T-helper 1 cell treated with Interleukin-12 subunit alpha and Interleukin-12 subunit beta and Interleukin-4 antibody, amounts not matched to agents 30 ng/mL and 1 ng/mL, for 36 hours (primary cell): ENCODE results near the gene RAD51B. TPM values are rescaled to one million over a fixed set of nuclear protein-coding genes. Genes with fewer than 3 reads are reported as not detected.

Source experiments
- intact Hi-C: fragments of 100-400 bp; cut with micrococcal nuclease; formaldehyde crosslinking; loops from one replicate; pipeline ENCODE4 v1.15.1; 2024
- total RNA-seq: library from RNA; stranded (reverse); gene quantifications from 2 replicates; pipeline ENCODE4 v1.2.3, GENCODE V29; 2022

RAD51B gene
- total RNA-seq, 1 donor from 2014 or later, result 24.4 TPM

DNA sequence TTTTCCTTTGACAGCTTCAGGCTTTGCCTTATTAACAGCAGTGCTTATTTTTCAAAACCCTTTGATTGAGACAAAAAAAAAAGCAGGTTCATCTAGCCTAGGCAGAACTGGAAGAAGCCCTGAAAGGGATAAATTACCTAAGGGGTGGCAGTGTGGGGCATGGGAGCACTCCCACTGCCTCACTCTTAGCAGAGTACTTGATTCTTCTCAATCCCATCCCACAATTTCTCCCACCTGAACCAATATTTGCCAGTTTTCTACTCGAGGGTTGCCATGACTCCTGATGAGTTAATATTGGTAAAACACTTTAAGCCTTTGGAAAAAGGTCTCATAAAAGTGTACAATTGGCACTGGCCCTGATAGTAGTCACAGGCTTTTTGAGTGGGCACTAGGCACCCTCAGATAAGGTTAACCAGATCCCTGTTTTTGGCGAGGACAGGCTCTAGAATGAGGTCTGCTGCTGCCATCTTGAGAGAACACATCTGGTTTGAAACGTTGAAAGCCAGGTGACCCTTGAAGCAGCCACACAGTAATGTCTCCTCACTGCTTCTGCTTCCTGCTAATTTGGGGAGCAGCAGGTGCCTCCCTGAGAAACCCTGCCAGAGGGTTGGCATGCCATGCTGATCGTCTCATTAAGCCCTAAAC is 320.0 kb downstream of the RAD51B start:
- intact Hi-C loops, result no loop called here

DNA sequence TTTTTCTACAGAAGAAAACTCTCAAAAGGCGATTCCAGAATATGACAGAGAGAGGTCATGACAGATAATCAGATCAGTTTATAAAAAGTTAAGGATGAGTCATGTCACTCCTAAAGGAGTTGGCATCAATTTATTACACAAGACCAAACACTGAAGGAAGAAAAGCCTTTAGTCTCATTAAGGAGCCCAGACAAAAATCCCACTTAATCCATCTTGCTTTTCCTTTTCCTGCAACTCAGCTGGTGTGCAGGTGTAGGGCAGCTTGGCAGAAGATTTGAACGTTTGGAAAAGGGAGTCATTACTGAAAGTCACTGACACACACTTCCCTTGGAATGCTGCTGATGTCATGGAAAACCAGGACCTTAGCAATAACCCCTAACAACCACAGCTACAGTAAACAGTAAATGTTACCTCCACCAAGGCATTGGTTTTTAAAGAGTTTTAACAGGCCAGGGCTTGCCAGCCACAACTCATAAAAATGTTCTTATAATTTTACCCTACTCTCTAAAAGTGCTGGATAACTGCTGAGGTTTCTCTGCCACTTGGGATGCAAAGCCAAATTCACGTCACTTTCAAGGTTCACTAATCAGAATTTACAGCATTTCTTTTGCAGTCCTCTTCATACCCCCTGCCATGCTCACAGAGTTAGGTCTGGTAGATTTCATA is 320.6 kb downstream of the RAD51B start:
- intact Hi-C loops, result no loop called here

DNA sequence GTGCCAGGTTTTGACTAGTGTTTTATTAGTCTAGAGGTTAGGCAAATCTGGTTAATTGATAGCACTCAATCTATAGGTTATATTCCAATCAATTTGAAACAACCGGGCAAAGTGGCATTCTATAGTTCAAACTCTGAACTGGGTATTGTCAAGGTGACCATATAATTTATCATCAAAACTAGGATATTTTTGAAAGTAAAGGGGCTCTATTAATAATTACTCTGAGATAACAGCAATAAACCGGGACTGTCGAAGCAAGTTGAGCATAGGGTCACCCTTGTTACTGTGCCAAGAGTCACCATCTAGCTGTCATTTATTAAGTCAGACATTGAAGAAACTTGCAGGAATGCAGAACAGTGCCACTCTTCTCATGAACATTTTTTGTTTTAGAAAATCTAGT is 321.2 kb downstream of the RAD51B start:
- intact Hi-C loops, result no loop called here

DNA sequence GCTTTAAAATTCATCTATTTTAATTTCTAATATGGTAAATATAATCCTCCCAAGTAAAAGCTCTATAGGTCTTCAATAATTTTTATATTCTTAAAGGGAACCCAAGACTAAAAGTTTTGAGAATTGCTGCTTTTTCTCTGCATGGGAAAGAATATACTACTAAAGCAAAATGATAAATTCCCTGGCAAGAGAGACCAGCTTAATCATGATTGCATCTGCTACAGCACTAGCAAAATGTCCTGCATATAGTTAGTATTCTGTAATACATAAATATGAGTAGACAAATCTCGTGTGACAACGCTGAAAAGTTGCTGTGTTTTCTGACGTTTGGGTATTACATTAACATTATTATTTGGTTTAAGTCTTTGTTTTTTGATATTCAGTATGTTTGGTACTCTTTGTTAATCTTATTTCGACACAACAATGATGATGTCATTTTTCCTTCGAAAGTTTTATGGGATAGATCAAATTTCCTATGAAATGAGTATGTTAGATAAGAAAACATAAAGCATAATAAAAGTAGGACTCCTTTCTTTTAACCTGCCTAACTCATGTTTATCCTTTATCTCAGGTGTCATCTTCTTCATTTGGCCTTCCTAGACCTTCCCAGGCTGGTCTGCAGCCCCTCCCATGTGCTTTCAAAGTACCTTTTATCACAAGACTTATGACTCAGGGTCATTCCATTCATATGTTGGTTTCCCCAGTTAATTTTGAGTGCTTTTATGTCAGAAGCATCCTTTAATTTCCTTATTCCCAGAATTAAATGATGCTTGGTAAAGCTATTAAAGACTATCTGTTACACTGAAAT is 321.9 kb downstream of the RAD51B start:
- intact Hi-C loops, result no loop called here

DNA sequence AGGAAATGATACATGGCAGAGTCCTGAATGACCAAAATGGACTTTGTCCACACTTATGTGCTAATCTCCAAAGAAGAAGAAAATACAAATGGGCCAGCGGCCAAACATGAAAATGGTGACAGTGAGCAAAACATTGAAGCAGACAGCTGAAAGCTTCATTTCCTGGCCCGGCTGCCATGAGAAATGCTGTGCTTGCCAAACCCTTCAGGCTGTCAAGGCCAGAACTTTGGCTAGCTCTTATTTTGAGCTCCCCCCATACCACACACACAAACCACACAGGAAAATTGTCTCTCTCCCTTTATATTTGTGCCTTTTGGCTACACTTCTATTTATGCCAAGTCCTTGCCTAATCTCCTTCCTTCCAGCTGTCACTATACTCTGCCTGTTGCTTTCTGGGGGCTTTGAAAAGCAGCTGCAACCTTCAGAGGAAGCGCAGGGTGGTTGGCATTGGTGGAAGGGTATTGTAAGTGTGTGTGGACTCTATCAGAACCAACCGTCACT is 323.8 kb downstream of the RAD51B start:
- intact Hi-C loops, result no loop called here

DNA sequence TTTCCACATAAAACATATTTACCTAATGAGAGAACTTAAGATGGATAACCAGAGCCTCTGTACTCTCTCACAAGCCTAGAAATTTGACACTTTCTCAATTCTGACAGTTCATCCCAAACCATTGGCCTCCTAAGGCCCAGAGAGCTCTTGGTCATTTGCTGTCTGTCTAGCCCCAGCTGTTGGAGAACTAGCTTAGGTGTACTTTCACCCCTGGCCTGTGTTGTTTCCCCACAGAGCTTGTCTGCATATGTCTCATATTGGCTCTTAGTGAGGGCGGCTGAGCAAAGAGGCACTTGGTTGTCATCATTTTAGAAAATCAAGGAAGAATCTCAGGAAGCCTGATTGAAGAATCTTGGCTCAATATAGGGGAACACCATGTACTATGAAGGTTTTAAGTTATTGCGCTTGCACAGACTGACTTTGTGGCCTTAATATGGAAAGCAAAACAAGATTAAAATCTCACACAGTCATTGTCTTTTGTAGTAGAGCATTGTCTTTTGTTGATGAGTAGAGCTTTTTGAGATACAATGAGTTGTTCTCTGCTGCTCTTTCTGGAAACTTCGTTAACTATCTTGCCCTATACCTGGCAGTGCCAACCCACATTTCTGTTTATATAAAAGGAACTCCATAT is 324.6 kb downstream of the RAD51B start:
- intact Hi-C loops, result no loop called here

DNA sequence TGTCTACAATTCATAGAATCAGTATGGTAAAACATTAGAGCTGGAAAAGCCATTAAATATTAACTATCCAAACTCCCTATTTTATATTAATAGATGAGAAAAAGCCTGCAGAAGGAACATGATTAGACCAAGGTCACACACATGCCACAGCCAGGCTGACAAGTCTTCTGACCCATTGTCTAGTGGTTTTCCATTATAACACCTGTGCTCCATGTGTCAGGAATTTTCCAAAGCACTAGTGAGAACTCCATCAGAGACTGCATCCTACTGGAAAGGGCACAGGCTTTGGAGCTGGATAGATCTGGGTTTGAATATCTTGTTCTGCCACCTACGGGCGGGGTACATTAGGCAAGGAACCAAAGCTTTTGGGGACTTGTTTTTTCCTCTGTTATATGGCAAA is 325.5 kb downstream of the RAD51B start:
- intact Hi-C loops, result no loop called here

DNA sequence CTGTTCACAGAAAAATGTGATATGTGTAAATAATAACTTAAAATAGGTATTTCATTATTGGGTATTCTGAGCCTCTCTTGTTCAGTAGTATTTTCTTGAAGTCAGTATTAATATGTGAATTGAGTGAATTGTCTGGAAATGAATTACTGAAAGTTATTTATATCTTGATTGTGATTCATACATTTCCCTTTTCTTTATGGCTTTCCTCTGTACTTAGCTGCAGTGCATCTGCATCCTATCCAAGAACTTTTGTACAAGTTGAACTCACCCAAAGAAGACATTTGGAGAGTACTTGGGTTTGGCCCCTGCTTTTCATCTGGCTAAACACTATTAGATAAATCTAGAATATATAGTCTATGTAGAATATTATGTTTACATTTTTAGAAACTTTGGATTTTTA is 326.0 kb downstream of the RAD51B start:
- intact Hi-C loops, result no loop called here

DNA sequence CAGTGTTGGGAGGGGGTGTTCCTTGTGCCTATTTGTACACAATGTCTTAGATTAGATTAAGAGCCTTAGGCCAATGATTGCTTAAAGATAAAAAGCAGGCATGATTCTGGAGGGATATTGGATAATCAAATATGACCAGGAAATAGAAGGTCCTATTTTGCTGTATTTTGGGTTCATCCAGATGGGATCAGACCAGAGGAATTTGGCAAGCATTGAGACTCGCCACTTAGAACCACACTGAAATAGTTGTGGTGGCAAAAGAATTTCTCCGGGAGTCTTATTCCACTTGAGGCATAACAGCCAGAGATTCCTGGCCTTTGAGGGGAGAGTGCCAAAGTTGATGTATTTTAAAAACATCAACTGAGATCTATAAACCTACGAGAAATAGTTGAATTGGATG is 327.2 kb downstream of the RAD51B start:
- intact Hi-C loops, result no loop called here

DNA sequence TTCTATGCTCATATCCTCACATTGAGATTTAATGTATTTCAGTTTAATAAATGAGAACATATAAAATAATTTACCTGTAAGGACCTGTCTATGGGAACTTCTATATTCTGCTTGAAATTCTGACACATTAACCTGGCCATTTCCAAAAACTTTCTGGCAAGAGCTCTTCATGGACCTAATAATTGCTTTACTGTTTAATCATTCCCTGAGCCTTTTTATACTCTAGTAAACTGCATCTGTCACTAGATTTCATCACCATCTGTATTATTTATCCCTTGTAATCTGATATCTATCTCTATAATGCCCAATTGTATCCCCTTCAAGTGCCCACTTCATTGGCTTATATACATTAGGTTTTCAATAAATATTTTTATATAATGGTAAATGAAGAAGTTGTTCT is 327.7 kb downstream of the RAD51B start:
- intact Hi-C loops, result no loop called here

DNA sequence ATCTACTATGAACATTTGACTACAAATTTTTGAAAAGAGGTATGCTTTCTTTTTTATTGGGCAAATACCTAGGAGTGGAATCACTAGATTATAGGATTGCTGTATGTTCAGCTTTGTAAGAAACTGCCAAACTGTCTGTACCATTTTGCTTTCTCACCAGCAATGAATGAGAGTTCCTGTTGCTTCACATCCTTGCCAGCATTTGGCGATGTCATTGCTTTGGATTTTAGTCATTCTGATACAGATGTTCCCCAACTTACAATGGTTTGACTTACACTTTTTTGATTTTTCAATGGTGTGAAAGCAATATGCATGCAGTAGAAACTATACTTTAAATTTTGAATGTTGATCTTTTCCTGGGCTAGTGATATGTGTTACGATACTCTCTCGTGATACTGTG is 328.7 kb downstream of the RAD51B start:
- intact Hi-C loops, result no loop called here

DNA sequence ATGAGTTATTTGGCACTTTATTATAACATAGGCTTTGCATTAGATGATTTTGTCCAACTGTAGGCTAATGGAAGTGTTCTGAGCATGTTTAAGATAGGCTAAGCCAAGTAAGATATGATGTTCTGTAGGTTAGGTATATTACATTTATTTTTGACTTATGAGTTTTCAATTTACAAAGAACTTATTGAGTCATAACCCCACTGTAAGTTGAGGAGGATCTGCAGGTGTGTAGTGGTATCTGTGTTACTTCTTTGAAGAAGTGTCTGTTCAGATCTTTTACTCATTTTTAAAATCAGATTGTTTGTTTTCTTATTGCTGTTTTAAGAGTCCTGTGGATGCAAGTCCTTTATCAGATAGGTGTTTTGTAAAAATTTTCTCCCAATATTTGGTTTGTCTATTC is 329.2 kb downstream of the RAD51B start:
- intact Hi-C loops, result no loop called here

DNA sequence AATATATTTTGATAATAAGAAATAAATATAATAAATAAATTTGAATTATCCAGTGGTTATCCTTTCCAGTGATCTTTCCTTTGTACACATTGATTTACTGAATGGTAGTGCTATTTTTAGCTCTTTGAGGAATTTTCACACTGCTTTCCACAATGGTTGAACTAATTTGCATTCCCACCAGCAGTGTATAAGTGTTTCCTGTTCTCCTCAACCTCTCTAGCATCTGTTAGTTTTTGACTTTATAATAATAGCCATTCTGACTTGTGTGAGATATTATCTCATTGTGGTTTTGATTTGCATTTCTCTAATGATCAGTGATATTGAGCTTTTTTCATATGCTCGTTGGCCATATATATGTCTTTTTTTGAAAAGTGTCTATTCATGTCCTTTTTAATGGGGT is 333.7 kb downstream of the RAD51B start:
- intact Hi-C loops, result no loop called here

DNA sequence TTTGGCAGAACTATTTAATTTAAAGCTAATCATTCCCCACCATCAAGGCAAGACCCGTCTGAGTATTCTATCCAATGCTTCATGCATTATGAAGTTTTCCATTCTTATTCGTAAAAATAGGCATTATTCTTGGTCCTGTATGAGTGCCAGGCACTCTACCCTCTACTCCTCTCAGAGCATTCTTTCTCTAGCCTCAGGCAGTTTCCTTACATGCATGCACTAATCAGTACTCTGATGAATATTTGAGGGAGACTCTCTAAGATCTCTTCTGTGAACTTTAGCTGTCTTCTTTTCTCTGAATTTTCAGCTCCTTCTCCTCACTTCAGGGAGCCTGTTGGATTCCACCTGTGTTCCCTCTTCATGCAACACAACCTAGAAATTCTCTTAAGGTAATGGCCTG is 334.7 kb downstream of the RAD51B start:
- intact Hi-C loops, result no loop called here

DNA sequence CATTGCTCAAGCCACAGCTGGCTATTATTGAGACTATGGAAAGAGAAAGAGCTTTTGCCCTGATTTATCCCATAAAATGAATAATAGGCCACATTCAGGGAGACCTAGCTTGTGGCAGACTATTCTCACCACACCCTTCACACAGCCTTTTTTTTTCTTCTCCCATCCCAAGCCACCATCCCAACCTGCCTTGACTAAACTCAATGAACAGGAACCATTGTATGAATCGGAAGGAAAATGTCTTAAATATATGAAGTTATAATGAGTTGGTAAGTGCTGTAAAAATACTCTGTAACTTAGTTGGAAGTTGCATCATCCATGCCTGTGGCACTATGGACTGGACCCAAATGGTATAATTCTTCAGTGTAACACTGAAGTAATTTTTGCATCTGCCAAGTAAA is 338.4 kb downstream of the RAD51B start:
- intact Hi-C loops, result no loop called here

DNA sequence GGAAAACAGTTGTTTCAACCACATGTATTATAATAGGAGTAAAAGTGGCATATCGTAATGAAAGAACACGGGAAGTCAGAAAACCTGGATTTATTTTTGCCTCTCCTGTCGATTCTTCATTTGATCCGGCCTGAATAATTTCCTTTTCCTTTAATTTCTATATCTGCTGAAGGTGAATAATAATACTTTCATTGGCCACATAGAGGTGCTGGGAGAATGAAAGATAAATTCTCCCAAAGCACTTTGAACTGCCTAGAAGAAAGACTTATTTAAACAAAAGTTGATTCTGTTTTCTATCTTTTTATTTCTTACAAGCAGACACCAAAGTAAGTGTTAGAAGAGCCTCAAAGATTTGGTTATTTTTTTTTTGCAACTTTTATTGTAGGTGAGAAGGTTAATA is 339.1 kb downstream of the RAD51B start:
- intact Hi-C loops, result no loop called here

DNA sequence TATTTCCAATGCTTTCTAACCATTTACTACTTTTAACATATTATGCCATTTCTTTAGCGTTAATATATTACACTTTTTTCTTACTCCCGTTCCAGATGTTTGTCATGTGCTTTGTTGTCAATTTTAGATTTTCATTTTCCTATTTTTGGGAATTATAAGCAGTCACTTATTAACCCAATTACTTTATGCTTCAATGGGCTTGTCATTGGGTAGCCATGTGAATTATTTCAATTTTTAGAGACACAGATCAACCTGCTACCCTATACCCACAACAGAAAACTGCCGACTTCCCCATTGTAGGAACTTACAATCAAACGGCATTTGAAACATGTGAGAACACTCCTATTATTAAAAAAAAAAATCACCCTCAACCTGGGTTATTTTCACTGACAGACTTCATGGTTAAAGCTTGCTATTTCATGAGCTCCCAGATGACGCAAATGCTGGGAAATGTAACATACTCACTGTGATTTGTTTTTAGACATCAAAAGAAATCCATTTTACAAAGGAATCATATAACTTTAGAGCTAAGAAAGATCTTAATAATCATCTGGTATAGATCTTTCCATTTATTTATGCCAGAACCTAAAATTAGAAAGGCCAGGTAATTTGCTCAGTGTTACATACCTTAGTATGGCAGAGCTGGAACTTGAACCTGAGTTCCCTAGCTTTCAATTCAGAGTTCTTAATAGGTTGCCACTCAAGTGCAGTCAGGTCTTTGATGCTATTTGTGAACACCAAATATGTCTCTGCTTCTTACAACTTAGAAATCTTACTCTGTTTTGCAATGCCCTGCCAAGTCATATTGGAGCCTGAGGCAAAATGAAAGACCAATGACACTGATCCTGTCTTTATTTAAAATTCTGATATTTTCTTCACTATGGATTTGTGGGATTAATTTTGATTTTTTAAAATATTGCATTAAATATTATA is 340.4 kb downstream of the RAD51B start:
- intact Hi-C loops, result no loop called here

DNA sequence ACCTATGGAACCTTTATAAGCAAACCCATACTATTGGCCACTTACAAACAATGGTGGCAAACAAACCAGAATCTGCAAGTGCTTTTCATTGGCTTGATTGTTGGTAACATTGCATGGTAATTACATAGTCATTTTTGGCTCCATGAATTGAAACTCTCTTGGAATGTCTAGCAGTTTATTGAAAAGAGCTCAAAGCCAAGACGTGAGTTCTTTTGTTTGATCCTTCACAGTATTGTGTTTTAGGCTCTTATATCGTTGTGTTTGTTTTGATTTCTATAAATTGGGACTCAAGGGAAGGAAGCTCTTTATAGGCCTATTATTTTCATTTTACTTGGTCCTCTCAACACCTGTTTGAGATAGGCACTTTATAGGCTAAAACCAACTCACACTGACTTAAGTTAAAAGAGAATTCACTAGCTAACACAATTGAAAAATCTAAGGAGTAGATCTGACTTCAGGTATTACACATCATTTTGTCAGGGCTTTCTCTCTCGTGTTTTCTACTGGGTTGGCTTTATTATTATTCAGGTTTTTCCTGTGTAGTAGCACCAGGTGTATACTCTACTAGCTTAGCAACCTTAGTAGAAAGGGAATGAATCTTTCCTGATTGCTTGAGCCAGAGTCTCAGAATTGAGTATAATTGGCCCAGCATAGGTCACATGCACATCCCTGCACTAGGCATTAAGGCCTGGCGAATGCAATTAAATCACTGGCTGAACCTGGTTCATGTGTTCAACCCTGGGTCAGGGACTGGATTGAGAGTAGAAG is 341.4 kb downstream of the RAD51B start:
- intact Hi-C loops, result no loop called here

DNA sequence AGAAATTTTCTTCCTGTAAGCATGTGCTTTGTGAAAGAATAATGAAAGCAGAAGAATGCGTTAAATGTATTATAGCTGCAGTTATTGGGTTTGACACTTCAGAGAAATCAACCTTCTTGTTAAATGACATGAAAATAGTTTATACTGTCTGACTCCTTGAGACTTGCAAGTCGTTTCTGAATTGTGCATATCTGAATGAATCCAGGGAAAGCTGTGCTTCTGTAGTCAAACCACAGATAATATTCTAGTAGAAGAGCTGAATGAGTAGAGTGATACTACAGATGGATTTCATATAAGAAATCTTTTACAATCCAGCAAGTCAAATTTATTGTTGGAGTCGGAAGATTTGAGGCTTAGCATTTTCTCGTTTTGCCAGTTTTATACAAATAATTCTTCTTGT is 343.3 kb downstream of the RAD51B start:
- intact Hi-C loops, result no loop called here

DNA sequence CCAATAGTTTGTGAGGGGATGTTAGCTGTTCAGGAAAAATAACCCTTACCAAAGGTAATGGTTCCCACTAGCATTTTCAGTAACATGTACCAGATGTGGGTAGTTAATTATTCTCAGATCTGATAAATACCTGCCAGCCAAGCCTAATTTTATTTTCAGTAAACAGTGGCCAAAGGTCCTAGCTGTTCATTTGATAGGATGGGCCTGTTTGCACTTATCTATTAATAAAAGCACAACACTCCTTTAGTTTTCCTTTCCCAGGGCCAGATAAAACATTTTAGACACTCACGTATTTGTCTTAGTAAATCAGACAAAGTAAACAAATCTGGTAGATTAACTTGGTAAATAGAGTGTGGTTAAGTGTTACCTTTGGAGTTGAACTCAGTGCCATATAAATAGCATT is 345.1 kb downstream of the RAD51B start:
- intact Hi-C loops, result no loop called here
